Measurements from ENCODE around the gene HACD3.

HACD3 gene

GRCh38 chr15:65599677-65600076 is 69.4 kb downstream of the HACD3 start:
- TF ChIP-seq TSHZ2 (CRISPR knock-in tag; IDR thresholded peaks at IDR 0.05) (no peak), ESRRG (CRISPR knock-in tag; IDR thresholded peaks at IDR 0.05) (no peak), ZFP30 (CRISPR knock-in tag; IDR thresholded peaks at IDR 0.05) (no peak)
- ATAC-seq, result no peak

GRCh38 chr15:65603134-65603533 is 72.9 kb downstream of the HACD3 start:
- ATAC-seq, result no peak
- TF ChIP-seq ZFP3 (CRISPR knock-in tag; IDR thresholded peaks at IDR 0.05) (no peak), ARNTL (CRISPR knock-in tag; IDR thresholded peaks at IDR 0.05; ENCODE audit: borderline replicate concordance, low read depth) (no peak)

- ATAC-seq, result no peak
- TF ChIP-seq CSRNP3 (CRISPR knock-in tag; IDR thresholded peaks at IDR 0.05), result no peak
- no peak for TF ChIP-seq GLIS3 (CRISPR knock-in tag; IDR thresholded peaks at IDR 0.05)
- no peak for TF ChIP-seq ZFP30 (CRISPR knock-in tag; IDR thresholded peaks at IDR 0.05)
- TF ChIP-seq CREB5 (CRISPR knock-in tag; IDR thresholded peaks at IDR 0.05; ENCODE audit: low read depth), result no peak
- no peak for TF ChIP-seq ZC3H10 (CRISPR knock-in tag; IDR thresholded peaks at IDR 0.05)
- no peak for TF ChIP-seq BACH2 (CRISPR knock-in tag; IDR thresholded peaks at IDR 0.05; ENCODE audit: borderline replicate concordance)
- no peak for TF ChIP-seq ZNF565 (CRISPR knock-in tag; conservative IDR thresholded peaks at IDR 0.05; ENCODE audit: low read depth)
- TF ChIP-seq CSDC2 (CRISPR knock-in tag; IDR thresholded peaks at IDR 0.05), result no peak
- no peak for TF ChIP-seq ISL1 (CRISPR knock-in tag; IDR thresholded peaks at IDR 0.05)
- no peak for TF ChIP-seq PPARA (CRISPR knock-in tag; IDR thresholded peaks at IDR 0.05; ENCODE audit: borderline replicate concordance)
These were observed 73.3 kb downstream of the HACD3 start for GRCh38 chr15:65603559-65603958.

GRCh38 chr15:65610871-65611718 is 80.8 kb downstream of the HACD3 start, which contains the start of gene INTS14:
INTS14 (minus strand) TSS chr15:65611131; CDS start chr15:65607380, 3,751 bp downstream.
- TF ChIP-seq ZFP3 (CRISPR knock-in tag; IDR thresholded peaks at IDR 0.05) (0 out of 2 replicates have a peak, but pooled peaks have one; percentile 13), TSHZ2 (CRISPR knock-in tag; IDR thresholded peaks at IDR 0.05) (peak; percentile 21; the same call in 1 of the 2 replicates), ZNF70 (CRISPR knock-in tag; IDR thresholded peaks at IDR 0.05) (no peak), ZC3H10 (CRISPR knock-in tag; IDR thresholded peaks at IDR 0.05) (peak; percentile 42; the same call in 1 of the 2 replicates), POU6F1 (CRISPR knock-in tag; IDR thresholded peaks at IDR 0.05; ENCODE audit: borderline replicate concordance, low read depth) (no peak), ZNF8 (CRISPR knock-in tag; IDR thresholded peaks at IDR 0.05) (peak; percentile 18; the same call in 1 of the 2 replicates), GLIS3 (CRISPR knock-in tag; IDR thresholded peaks at IDR 0.05) (0 out of 2 replicates have a peak, but pooled peaks have one; percentile 10)
- ATAC-seq, result peak; percentile 100
